GM13976 (cell line): ENCODE results near the gene MKI67.

Experiments used
- DNase-seq: peaks from one replicate; pipeline ENCODE4 v3.0.0; 2012; ENCODE audit warnings: low spot score
- CTCF ChIP-seq: IDR thresholded peaks from 2 replicates; pipeline ENCODE4 v1.5.1; 2012; ENCODE audit warnings: borderline replicate concordance, mild to moderate bottlenecking; ENCODE audit not compliant: insufficient read depth; ENCODE audit errors: extremely low read depth, missing control alignments, control extremely low read depth
- in situ Hi-C: fragments of 300-500 bp; cut with MboI; formaldehyde crosslinking; loops from one replicate; pipeline ENCODE4 v1.12.0; 2022; ENCODE audit warnings: low sequenced_read_pairs, mixed read lengths, inconsistent platforms; ENCODE audit not compliant: unreplicated experiment

The MKI67 gene

GRCh38 chr10:128087146-128087883 lies 38.9 kb downstream of the MKI67 start:
- in situ Hi-C loops = no loop called here
- TF ChIP-seq CTCF = no peak
- no peak for DNase-seq

- no peak for TF ChIP-seq CTCF
- DNase-seq = no peak
- in situ Hi-C loops = no loop called here
Measured at GRCh38 chr10:128086003-128086863, 40.0 kb downstream of the MKI67 start.

- TF ChIP-seq CTCF = no peak
- DNase-seq = no peak
- in situ Hi-C loops = no loop called here
Measured at GRCh38 chr10:128084991-128085390, 41.2 kb downstream of the MKI67 start.

DNA sequence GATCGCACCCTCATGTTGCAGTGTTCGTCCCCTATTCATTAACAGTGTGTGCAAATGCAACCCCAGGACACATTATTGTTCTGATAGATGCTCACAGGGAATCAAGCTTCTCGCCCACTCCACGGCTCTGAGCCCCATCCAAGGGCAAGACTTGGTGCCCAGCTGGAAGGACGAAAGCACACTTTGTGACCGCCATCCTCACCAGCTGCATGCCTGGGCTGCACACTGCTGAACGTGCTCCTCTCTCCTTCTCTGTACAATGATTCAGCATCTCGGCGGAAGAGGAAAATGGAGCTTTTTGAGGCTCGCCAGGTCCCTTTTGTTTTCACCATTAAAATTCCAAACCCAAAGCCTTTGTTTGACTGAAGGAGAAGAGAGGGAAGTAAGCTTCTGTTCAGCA lies 41.9 kb downstream of the MKI67 start:
- no peak for TF ChIP-seq CTCF
- in situ Hi-C loops = no loop called here
- no peak for DNase-seq

GRCh38 chr10:128083191-128083895 lies 42.9 kb downstream of the MKI67 start:
- no peak for TF ChIP-seq CTCF
- in situ Hi-C loops = no loop called here

GRCh38 chr10:128081720-128082119 lies 44.5 kb downstream of the MKI67 start:
- no peak for TF ChIP-seq CTCF

More at GRCh38 chr10:128083191-128083895, 42.9 kb downstream of the MKI67 start:
- no peak for DNase-seq

More at GRCh38 chr10:128081720-128082119, 44.5 kb downstream of the MKI67 start:
- DNase-seq = no peak
- in situ Hi-C loops = no loop called here
